ENCODE data around the gene GYPE.

- no peak for TF ChIP-seq CTCF (conservative IDR thresholded peaks at IDR 0.05 in 1 of 2, IDR thresholded peaks at IDR 0.05 in 1 of 2; ENCODE audit: extremely low read depth in 1 of 2, insufficient read depth in 1 of 2, low read depth in 1 of 2, low read length in 2 of 2)
- no peak for TF ChIP-seq EZH2 (IDR thresholded peaks at IDR 0.05; ENCODE audit: borderline replicate concordance, low read length)
These were observed 34.2 kb upstream of the GYPE start for GRCh38 chr4:143939528-143939927.

Measured in mammary epithelial cell (primary cell).